Progenitor cell of endocrine pancreas (in vitro differentiated cells): ENCODE data around the gene WWC1. TPM values are rescaled to one million over a fixed set of nuclear protein-coding genes. Genes with fewer than 3 reads are reported as not detected.
A peak's percentile ranks its signal among the peaks of the same experiment; 100 is the strongest.

Source experiments
- DNase-seq: peaks from one replicate; pipeline ENCODE4 v3.0.0; 2021; ENCODE audit warnings: low spot score; ENCODE audit not compliant: unreplicated experiment
- H3K27ac Mint-ChIP-seq: 2 replicates; pipeline ENCODE4 v1.8.0; 2021; ENCODE audit warnings: mild to moderate bottlenecking, moderate library complexity, mixed read lengths
- H3K27me3 Mint-ChIP-seq: 2 replicates; pipeline ENCODE4 v1.8.0; 2021; ENCODE audit warnings: mixed read lengths
- H3K36me3 Mint-ChIP-seq: 2 replicates; pipeline ENCODE4 v1.8.0; 2022; ENCODE audit warnings: mixed read lengths; ENCODE audit not compliant: insufficient read depth
- H3K4me1 Mint-ChIP-seq: 2 replicates; pipeline ENCODE4 v1.8.0; 2021; ENCODE audit warnings: low read depth, mixed read lengths
- H3K4me3 Mint-ChIP-seq: 2 replicates; pipeline ENCODE4 v1.8.0; 2021; ENCODE audit warnings: low read depth, mild to moderate bottlenecking, moderate library complexity, mixed read lengths
- H3K9me3 Mint-ChIP-seq: 2 replicates; pipeline ENCODE4 v1.8.0; 2021; ENCODE audit warnings: low read depth, mixed read lengths
- CTCF ChIP-seq: fragments of 200-600 bp; sonication (generic); IDR thresholded peaks from one replicate; pipeline ENCODE4 v1.5.0; 2021; ENCODE audit warnings: antibody characterized with exemption, mild to moderate bottlenecking; ENCODE audit not compliant: unreplicated experiment
- total RNA-seq: library from RNA; stranded (reverse); gene quantifications from 2 replicates; pipeline ENCODE4 v1.2.1, GENCODE V29; 2021

Gene WWC1
- total RNA-seq, 1 donor from 2014 or later = 62.3 TPM

DNA sequence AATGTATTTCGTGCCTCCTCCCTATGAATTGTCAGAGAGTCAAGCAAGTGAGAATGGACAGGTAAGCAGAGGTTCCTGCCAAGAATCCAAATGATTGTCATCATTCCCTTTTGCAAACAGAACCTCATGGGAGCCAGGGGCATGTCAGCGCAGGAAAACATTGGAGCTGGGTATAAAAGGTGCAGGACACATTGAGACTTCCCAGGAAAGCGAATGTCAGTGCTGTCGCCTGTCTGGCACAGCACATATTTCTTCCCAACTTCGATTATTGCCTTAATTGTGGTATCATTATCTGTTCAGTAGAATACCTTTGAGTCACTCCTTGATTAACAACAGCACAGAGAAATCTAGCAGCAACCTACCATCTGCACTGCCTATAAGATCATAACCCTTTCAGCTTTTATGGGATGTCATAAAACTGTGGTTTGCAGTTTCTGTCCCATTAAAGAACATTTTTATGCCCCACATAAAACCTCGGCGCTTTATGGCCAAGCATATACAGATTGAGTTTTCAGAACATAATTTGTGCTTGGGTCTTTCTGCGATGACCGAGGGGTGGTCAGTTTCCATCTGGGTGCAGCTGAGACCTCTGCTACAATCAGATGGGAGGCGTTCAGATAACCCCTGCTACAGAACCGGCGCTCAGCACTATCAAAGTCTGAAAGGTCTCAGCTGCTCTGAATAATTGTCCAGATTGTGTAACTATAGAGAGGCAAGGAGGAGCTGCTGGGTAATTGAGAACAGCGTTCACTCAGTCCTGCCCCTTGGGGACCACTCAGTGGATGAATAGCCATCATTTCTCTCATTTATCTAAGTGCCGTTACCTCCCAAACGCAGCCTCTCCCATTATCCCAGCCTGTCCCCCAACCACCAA, 30.9 kb upstream of the WWC1 start:
- DNase-seq = no peak
- TF ChIP-seq CTCF = no peak
- peaks cover 6% of the 10 kb centered on the region for H3K27me3 Mint-ChIP-seq
- no peak overlapping the region for H3K4me3 Mint-ChIP-seq
- peaks cover 5% of the 10 kb centered on the region for H3K4me1 Mint-ChIP-seq
- no peak overlapping the region for H3K27ac Mint-ChIP-seq
- peaks cover 4% of the 10 kb centered on the region for H3K9me3 Mint-ChIP-seq
- no peaks in the 10 kb centered on the region for H3K36me3 Mint-ChIP-seq

DNA sequence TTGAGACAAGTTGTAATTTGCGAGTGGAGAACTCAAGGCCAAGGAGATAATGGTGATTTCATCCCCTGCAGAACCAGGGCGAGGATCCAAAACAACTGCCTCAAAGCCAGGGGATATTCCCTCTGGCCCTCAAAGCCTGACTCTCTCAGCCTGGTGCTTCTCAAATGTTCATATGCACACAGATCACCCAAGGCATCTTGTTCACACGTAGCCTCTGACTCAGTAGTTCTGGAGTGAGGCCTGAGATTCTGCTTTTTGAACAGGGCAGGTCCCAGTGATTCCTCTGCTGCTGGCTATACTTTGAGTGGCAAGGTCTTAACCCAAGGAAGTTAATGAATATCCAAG, 30.2 kb upstream of the WWC1 start:
- Mint-ChIP-seq H3K9me3 (peaks cover 4% of the 10 kb centered on the region), H3K4me1 (peaks cover 5% of the 10 kb centered on the region), H3K36me3 (no peaks in the 10 kb centered on the region), H3K4me3 (no peak overlapping the region), H3K27ac (no peak overlapping the region), H3K27me3 (peaks cover 6% of the 10 kb centered on the region)
- TF ChIP-seq CTCF = no peak
- DNase-seq = no peak

GRCh38 chr5:168262042-168262743, 29.3 kb upstream of the WWC1 start:
- TF ChIP-seq CTCF = no peak
- H3K27ac Mint-ChIP-seq = no peak overlapping the region
- DNase-seq = no peak
- H3K9me3 Mint-ChIP-seq = peaks cover 4% of the 10 kb centered on the region
- no peaks in the 10 kb centered on the region for H3K36me3 Mint-ChIP-seq
- peaks cover 5% of the 10 kb centered on the region for H3K4me1 Mint-ChIP-seq
- H3K27me3 Mint-ChIP-seq = peaks cover 6% of the 10 kb centered on the region
- H3K4me3 Mint-ChIP-seq = no peak overlapping the region

DNA sequence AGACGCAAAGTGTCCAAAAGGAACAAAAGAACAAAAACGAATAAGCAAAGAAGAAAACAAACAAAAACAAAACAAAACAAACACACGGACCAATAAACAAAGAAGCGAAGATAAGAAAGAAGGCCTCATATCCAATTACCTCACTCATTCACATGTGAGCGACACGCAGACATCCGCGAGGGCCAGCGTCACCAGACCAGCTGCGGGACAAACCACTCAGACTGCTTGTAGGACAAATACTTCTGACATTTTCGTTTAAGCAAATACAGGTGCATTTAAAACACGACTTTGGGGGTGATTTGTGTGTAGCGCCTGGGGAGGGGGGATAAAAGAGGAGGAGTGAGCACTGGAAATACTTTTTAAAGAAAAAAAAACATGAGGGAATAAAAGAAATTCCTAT, 28.3 kb upstream of the WWC1 start:
- H3K9me3 Mint-ChIP-seq = peaks cover 4% of the 10 kb centered on the region
- peaks cover 5% of the 10 kb centered on the region for H3K4me1 Mint-ChIP-seq
- peaks cover 10% of the 10 kb centered on the region for H3K27me3 Mint-ChIP-seq
- no peak for DNase-seq
- peak overlapping the region; percentile 6 for H3K27ac Mint-ChIP-seq
- no peaks in the 10 kb centered on the region for H3K36me3 Mint-ChIP-seq
- no peak overlapping the region for H3K4me3 Mint-ChIP-seq
- no peak for TF ChIP-seq CTCF

DNA sequence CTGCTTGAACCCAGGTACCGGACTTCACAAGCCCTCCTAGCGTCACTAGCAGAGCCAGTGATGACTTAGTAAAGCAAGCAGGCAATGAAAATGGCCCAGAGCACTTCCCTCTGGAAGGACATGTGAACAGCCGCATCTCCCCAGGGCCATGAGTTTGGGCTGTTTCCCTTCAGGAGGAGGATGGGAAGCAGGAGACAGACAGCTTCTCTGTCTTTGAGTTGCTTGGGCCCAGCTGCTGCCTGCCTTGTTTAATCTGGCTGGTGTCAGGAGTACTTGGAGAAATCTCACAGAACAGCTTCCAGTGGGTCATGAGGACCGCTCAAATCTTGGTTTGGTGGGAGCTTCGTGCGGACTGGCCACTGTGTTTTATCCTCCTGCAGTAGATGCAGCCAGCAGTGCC, 25.4 kb upstream of the WWC1 start:
- TF ChIP-seq CTCF = no peak
- Mint-ChIP-seq H3K27ac (no peak overlapping the region), H3K4me1 (peaks cover 29% of the 10 kb centered on the region), H3K9me3 (no peaks in the 10 kb centered on the region), H3K4me3 (no peak overlapping the region), H3K36me3 (no peaks in the 10 kb centered on the region), H3K27me3 (peaks cover 17% of the 10 kb centered on the region)
- no peak for DNase-seq
